ENCODE measurements around the gene ENKUR.

The ENKUR gene, protein sequence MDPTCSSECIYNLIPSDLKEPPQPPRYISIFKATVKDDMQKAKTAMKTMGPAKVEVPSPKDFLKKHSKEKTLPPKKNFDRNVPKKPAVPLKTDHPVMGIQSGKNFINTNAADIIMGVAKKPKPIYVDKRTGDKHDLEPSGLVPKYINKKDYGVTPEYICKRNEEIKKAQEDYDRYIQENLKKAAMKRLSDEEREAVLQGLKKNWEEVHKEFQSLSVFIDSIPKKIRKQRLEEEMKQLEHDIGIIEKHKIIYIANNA

DNA sequence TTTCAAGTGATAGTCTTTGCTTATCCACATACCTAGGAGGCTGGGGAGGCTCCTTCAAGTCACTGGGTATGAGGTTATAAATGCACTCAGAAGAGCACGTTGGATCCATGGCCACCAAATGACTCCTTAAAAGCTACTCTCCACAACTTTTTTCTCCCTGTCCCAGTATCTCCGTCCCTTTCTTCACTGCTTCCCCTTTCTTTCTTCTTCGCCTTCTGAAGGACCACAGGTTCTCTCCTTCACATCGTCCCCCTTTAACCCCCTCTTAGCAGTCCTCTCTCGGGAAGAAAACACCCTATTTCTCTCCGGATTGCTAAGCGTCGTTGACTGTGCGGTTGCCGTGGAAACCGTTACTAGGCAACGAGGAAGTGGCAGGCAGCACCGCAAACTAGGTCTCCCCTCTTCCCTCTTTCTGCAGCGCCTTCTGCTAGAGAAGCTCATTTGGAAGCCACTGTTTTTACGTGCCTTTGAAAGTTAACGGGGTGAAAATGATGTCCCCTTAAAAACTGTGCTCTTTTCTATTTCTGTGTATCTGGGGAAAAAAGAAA is at the start of gene ENKUR:
Gene ENKUR (minus strand): TSS at position 331 of the 548 bp plus-strand sequence. CDS start 222 bp downstream, at position 109.
- peak; percentile 93 for DNase-seq (ENCODE audit: low spot score)

DNA sequence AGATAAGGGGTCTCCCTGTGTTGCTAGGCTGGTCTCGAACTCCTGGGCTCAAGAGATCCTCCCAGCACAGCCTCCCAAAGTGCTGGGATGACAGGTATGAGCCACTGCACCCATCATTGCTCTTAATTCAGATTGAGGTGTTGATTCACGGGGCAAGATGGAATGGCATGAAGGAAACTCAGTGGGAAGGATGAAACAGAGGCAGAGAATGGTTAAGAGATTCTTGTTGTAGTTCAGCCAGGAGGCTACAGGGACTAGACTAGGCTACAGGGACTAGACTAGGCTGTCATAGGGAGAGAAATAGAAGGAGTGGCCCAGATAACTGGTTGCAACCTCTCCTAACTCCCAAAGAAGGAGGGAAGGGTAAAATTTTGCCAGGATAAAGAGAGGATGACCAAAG is 48.4 kb upstream of the ENKUR start:
- no peak for DNase-seq (ENCODE audit: low spot score)

DNA sequence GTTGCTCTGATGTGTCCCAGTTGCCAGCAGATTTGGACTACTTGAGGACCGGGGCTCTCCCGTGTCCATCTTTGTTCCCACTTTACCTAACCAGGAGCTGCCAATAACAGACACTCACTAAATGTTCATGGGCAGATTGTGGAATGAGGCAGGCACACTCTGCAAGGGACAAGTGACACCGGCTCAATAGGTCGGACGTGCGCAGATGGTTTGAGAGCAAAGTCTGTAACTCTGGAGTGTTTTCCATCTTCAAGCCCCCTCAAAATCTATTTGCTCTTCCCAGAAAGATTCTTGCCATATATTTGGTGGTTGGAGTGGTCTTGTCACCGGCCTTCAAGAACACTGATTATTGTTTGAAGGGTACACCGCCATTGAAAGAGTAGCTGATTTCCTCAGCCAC is 47.7 kb upstream of the ENKUR start:
- no peak for DNase-seq (ENCODE audit: low spot score)

DNA sequence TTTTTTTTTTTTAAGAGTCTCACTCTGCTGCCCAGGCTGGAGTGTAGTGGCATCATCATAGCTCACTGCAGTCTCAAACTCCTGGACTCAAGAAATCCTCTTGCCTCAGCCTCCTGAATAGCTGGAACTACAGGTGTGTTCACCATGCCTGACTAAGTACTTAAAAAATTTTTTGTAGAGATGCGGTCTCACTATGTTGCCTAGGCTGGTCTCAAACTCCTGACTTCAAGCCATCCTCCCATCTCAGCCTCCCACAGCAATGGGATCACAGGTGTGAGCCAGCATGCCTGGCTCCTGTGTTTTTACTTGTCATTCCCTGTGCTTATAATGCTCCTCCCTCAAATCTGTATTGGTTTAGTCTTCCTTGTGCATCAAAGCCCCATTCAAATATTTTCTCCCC is 47.2 kb upstream of the ENKUR start:
- no peak for DNase-seq (ENCODE audit: low spot score)

DNA sequence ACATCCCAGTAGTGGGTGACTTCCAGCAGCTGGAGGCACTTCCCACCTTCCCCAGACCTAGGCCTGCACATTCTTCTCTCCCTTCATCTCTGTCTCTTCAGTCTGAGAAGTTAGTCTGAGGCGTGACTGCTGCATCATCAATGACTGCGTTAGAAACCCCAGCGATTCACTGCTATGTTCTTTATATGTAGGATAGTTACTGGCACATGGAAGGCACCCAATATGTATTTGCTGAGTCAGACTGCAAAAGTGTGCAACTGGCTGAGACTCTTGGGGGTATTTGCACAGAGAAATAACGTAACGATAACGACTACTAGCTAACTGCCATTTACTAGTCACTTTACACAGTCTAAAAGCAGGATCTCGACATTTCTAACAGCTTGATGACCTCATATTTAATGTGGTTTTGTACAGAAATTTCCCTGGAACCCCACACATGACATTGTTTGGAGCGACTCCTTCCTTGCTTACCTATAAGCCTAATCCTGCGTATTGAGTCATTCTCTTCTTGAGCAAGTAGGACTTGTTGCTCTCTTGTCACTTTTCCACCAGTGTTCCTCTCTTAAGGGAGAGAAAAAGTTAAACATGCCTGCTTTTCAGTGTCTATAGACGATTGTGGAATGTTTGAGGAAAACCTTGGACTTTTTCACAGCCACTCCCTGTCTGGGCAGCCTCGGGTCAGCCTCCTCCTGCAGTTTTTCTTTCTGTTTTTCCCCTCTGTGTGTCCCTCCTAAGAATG is 45.9 kb upstream of the ENKUR start:
- no peak for DNase-seq (ENCODE audit: low spot score)

DNA sequence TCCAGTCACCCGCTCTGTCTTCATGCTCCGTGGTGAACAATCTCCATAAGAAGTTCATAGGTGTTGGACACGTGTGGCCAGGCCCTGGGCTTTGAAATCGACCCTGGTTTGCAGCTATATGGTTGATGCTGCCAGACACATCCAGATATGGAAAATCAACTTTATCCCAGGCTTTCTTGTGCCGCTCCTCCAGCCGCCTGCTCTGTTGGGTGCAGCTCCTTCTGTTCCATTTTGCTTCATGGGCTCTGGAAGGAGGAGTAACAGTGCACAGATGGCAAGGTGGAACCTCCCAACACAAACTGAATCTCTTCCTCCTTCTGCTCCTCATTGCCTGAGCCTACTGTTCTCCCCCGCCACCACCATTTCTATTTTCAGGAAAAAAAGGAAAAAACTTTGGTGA is 45.2 kb upstream of the ENKUR start:
- DNase-seq (ENCODE audit: low spot score) = no peak

DNA sequence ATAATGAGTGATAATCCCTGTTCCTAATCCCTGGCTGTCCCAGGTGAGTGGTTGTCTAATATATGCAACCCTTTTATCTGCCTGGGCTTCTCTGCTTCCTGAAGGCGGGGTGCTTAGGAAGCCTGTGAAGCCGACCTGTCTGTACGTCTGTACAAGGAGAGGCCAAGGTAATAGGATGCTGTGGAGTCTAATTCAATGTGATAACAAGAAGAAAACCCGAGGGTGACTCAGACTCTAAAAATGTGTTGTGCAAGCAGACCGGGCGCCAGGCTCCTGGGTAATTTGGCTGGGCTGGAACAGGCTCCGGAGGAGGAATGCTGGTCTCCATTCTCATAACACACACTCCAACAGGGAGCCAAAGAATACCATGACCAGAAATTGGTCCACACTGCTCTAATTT is 44.0 kb upstream of the ENKUR start:
- DNase-seq (ENCODE audit: low spot score) = no peak

DNA sequence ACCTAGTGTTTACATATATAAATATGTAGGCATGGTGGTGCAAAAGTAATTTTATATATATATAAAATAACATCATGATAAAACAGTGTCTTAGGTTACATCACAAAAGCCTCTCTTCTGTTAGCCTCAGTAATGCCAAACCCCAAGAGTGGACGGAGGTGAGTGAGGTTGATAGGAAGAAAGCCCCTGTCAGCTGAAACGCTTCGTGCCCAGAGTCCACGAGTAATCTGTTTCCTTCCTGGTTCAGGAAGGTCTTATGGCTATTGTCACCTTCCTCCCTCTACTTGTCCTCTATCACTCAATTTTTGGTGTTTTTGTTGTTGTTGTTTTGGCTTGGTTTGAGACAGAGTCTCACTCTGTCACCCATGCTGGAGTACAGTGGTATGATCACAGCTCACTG is 41.9 kb upstream of the ENKUR start:
- DNase-seq (ENCODE audit: low spot score) = no peak

DNA sequence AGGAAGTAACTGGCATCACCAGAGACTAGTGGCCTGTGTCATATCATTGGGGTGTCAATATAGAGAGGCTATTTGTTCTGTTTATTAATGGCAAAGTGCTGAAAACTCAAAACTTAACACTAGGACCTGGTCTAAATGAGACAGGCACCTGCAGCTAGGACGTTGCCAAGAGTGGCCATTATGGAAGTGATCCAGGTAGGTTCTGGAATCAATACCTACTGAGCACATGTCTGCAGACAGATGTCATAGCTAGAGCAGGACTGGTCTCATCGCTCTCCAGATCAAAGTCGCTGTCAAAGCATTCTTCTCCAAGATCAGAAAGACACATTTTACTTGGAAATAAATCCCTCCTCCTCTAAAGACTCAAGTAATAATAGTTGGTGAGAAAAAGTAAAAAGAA is 40.8 kb upstream of the ENKUR start:
- DNase-seq (ENCODE audit: low spot score) = no peak

DNA sequence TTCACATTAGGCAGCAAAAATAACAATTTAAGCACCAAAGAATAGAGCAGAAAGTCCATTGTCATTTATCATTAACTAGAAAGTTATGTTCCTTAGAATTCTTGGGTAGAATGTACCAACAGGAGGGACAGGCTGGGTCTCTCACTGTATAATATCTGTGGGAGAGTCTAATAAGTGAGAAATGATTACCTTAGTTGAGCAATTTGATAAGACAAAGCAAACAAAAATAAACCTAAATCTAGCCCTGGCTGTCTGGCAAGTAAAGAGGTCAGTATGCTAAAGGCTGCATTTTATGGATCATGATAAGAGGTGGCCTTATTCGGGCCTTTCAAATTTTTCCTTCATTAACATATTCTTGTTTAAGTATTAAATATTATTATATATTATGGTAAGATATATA is 36.1 kb upstream of the ENKUR start:
- DNase-seq (ENCODE audit: low spot score) = no peak

DNA sequence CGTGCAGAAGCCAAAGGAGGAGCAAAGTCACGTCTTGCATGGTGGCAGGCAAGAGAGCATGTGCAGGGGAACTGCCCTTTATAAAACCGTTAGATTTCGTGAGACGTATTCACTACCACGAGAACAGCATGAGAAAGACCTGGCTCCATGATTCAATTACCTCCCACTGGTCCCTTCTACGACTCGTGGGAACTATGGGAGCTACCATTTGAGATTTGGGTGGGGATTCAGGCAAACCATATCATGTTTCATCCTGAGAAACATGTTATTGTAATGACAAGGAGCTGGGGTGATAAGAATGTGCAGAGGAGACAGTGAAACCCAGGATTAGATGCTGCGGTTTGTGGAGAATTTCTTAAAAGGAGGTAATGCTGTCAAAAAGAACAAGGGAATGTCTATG is 34.4 kb upstream of the ENKUR start:
- no peak for DNase-seq (ENCODE audit: low spot score)

DNA sequence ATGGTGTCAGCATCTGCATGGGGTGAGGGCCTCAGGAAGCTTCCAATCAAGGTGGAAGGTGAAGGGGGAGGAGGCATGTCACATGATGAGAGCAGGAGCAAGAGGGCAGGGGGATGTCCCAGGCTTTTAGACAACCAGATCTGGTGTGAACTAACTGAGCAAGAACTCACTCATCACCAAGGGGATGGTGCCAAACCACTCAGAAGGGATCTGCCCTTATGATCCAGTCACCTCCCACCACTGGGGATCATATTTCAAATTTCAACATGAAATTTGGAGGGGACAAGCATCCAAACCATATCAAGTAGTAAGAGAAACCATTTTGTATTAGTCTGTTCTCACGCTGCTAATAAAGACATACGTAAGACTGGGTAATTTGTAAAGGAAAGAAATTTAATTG is 34.0 kb upstream of the ENKUR start:
- DNase-seq (ENCODE audit: low spot score) = no peak

DNA sequence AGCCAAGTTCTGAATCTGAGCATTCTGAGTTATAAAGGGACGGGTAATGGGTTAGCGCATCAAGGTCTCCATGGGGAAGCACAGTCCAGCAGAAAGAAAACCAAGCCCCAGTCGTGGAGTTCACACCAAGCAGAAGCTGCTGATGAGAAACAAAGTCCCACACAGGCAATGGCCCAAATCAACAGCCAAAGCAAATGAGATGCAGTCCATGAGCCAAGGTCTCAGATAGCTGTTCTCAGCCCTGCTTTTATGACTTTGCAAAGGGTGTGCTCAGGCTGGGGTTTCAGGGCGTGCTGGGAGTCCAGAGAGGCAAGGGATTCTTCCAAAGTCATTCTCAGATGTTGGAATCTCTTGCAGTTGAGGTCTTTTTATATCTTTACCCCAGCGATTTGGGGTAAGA is 32.5 kb upstream of the ENKUR start:
- no peak for DNase-seq (ENCODE audit: low spot score)

DNA sequence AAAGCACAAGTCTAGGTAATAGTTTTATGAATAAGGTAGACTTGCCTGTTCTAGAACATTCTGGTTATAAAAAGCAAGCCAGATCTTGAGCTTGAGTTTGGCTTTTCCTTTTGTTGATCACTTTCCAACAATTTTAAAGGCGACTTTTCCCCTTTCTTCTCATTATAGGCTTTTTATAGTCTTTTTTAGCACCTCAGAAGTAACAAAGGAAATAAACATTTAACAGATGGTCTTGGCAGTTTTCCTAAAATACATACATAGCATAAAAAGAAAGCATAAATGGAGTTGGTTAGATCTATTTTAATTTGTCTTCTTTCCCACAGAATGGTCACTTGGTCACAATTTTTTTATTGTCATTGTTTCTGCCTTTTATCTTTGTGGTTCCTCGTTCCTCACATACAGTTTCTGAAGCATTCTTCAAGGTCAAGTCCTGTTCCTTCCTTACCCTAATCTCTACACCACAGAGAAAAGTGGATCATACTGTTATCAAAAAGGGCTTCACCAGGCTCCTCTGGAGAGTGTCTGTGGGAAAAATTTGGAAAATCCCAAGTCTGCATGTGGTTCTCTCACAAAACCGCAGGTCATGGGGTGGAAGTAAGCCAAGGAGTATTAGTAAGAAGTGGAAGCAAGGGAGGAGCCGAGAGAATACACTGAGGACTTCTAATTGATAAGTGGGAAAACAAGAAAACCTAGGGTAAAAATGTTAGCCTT is 31.8 kb upstream of the ENKUR start:
- DNase-seq (ENCODE audit: low spot score) = no peak

DNA sequence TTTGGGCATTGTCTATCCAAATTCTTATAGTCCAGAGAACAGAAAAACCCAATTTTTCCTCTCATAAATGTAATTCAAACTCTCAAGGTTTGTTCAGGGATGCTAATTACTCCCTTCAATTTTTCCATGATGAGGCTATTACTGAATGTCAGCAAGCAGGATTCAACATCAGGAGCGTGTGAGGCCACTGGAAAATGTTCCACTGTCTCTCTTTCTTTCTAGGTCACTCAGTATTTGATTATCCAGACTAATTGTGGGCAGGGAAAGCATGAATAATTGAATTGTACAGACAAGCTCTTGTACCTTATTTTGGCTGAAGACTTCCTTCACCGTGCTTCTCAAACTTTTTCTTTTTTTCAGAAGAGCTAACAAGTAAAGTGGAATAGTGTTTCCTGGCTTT is 31.1 kb upstream of the ENKUR start:
- no peak for DNase-seq (ENCODE audit: low spot score)

DNA sequence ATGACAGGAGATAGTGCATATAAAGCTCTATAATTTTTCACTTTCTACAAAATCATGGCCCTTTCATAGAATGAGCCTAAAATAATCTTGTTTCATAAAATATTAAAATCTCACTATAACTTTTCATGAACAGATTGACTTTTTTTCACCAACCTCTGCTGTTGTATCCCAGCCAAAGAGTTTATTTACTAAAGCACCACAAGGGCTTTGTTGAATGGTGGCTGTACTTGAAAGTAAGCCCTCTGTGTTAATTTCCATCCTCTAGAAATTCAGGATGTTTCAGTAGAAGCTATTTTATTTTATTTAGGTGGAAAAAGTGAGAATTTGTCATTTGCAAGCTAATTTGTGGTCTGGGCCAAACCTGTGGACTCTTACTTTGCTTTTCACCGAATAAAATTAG is 30.7 kb upstream of the ENKUR start:
- no peak for DNase-seq (ENCODE audit: low spot score)

DNA sequence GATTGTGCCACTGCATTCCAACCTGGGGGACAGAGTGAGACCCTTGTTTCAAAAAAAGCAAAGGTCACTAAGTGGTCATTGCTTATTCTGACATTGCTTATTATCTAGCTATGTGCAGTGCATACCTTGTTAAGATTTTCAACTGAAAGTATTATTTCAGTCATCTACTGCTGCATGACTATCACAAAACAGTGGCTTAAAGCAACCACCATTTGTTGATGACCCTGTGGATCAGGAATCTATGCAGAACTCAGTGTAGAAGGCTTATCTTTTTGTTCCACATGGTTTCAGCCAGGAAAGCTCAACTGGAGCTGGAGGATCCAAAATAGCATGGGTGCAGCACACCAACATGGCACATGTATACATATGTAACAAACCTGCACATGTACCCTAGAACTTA is 23.6 kb upstream of the ENKUR start:
- DNase-seq (ENCODE audit: low spot score) = no peak

DNA sequence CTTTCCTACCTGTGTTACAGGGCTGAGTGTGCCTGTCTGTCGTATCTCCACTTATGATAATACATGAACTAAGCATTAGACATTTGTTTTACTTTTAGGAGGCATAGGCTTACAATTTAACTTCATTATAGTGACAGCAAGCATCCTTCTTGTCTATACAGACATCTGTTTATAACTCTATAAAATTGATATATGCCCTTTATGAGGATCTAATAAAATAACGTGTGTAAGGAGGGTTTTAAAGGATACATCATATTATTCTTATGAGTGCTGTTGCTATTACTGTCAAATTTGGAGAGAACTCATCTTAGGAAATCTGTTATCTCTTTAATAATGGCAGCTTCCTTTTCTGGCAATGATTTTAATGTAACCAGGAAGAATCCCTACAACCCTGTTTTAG is 22.4 kb upstream of the ENKUR start:
- no peak for DNase-seq (ENCODE audit: low spot score)

DNA sequence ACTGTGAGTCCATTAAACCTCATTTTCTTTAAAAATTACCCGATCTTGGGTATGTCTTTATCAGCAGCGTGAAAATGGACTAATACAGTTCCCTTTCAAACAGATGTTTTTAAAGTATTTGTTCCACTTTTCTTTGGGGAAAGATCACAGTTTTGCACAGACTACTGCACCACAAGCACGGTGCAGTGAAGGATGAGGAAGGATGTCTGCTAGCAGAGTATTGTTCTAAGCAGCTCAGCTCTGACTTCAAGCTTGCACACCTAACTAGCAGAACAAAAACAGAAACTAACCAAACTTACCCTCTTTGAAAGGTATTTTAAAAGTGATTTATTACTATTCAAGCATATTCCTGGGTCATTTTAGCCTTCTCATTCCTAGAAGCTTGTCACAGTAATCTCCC is 20.4 kb upstream of the ENKUR start:
- no peak for DNase-seq (ENCODE audit: low spot score)

DNA sequence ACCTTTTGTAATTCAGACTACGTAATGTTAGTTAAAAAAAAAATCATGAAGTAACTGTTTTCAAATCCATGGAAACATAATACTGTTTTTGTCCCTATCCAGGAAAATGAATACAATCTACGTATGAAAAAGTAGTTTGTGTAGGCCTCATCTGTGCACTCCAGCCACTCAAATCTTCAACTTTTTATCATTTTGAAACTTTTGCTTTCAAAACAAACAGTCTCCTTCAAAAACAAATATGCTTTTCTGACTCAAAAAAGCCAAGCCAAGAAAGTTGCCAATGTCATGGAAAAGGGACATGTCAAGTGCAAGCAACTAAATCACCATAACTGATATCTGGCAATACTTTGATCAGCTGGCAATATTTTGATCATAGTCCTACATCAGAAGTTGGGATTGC is 13.6 kb upstream of the ENKUR start:
- no peak for DNase-seq (ENCODE audit: low spot score)

DNA sequence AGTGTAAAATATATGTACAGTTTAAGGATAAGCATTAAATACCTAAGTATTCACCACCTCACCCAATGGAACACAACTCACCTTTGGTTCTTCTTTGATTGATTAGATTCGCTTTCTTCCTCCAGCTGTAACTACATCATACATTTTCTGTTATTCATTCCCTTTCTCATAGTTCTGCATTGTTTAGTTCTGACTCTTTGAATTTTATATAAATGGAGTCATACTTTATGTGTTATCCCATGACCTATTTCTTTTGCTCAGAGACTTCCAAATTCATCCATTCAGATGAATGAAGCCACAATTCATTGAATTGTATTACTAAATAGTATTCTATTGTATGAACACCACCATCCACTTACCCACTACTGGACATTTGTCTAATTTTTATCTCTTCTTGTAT is 12.8 kb upstream of the ENKUR start:
- no peak for DNase-seq (ENCODE audit: low spot score)

DNA sequence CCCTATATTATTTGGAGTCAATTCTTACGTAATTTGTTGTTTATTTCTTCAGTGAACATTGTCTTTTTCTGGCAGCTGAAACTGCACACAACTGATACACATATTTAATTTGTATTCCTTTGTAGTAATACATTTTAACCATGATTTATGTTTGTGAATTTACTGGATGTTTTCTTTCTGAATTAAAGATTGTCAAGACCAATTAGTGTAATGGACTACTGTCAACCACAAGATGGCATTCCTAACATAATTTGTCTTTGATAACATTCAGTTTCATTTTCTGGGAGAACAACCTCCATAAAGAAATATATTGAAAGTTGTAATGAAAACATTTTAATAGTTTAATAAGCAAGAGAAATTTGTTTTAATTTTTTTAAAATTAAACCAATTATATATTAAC is 10.5 kb upstream of the ENKUR start:
- DNase-seq (ENCODE audit: low spot score) = no peak

DNA sequence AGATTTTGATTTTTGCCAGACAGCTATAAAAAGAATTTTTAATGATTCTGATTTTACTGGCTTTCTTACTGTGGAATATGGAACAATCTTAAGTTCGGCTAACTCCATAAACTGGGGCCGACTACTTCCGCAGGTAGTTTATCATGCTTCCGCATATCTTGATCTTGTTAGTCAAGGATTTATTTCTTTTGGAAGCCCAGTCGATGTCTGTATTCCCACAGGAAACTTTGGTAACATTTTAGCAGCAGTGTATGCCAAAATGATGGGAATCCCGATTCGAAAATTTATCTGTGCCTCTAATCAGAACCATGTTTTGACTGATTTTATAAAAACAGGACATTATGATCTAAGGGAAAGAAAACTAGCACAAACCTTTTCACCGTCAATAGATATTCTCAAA is 8.6 kb upstream of the ENKUR start:
- no peak for DNase-seq (ENCODE audit: low spot score)

All from CD4-positive, alpha-beta T cell treated with Interleukin-6 at 100 ng/mL for 8 hours (primary cell).